HS-5 (cell line): ENCODE results near the gene ITPK1.

ENCODE experiments used
- DNase-seq: peaks from one replicate; pipeline ENCODE4 v3.0.0-alpha.2; 2012; ENCODE audit warnings: low read depth

The ITPK1 gene

GRCh38 chr14:93044556-93044955 lies 71.2 kb downstream of the ITPK1 start:
- no peak for DNase-seq

DNA sequence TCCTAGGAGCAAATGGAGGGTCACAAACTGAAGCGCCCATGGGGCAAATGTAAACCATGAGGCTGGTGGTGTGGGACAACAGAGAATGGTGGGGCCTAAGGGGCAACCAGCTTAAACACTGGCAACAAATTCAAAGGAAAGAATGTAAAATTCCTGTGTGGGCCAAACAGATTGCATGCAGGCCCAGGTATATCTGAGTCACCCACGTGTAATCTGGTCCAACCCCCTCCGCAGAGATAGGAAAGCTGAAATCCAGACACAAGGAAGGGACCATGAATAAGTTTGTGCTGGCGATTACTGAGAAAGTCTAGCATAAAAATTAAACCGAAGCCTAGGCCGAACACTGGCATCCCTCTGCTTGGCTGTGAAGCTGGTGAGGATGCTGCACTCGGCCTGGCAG lies 71.6 kb downstream of the ITPK1 start:
- DNase-seq: no peak

DNA sequence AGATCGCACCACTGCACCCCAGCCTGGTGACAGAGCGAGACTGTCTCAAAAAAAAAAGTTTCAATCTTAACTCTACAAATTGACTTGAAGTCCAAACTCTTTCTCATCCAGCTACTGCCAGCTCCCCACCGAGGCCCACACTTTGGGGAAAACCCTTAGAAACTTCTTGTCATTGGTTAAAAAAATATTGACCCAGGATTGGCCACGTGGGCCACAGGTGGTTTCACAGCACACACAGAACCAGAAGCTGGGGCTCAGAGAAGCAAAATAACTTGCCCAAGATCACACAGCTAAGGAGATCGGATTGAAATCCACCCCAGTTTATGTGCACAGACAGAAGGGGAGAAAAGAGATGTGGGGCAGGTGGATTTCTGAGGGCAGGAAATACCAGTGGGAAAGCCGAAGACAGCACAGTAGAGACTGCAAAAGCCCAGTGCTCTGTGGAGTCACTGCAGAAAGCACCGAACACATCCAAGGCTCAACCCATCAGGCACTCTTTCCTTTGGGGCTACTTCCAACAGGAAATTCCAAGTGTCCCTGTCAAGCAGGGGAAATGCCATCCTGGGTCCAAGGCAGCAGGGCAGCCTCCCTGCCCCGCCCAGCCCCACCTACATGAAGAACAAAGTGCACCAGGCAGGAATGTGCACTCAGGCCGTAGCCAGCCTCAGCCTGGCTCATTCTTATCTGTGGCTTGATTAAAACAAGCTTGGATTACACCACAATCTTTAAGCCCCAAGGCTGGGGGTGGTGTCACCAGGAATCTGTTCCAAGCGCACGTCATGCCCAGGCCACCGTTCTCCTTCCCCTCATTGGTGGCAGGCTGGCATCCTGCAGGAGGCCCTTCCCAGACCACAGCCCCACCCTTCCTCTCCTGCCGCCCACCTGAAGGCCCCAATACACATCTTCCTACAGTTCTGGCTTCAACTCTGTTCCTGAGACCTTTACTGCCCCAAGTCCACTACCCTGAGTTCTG lies 72.5 kb downstream of the ITPK1 start:
- peak; percentile 91 for DNase-seq

GRCh38 chr14:93041830-93042229 lies 73.9 kb downstream of the ITPK1 start:
- DNase-seq: no peak

GRCh38 chr14:93040982-93041381 lies 74.7 kb downstream of the ITPK1 start:
- no peak for DNase-seq

GRCh38 chr14:93040443-93040842 lies 75.3 kb downstream of the ITPK1 start:
- DNase-seq: no peak

- no peak for DNase-seq
Observed at GRCh38 chr14:93039649-93040315, 75.9 kb downstream of the ITPK1 start.

- no peak for DNase-seq
Observed at GRCh38 chr14:93037351-93037750, 78.4 kb downstream of the ITPK1 start.

- DNase-seq: no peak
Observed at GRCh38 chr14:93036652-93037345, 78.9 kb downstream of the ITPK1 start.

DNA sequence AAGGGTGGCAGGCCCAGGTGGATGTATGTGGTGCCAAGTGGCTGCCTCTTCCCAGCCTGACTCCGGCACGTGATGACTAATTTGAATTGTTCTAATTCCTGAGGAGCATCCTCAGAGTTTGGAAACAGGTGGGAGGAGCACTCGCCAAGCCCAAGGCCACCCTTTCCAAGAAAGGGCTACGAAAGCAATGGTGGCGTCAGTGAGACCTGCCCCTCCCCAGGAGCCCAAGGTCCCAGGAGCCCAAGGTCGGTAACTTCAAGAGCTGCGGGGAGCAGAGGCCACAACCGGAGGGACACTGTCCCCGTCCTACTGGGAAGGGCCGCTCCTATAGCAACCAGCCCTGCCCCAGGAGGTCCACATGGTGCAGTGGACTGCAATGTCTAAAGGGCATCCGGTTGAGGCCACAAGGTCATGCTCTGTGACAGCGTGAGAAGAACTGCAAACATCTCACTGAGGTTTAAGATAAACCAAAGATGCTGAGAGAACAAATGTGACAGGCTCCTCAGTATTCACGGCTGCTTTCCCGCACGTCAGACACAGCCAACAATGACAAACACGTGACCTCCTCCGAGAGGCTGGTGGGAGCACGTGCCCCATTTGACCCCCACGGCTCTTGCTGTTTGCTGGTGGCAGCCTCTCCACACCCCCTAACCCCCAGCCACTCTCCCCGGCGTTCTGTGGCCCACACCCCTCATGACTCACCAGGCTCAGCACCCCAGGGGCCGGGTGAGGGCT lies 79.6 kb downstream of the ITPK1 start:
- DNase-seq: peak; percentile 42

- DNase-seq: no peak
Observed at GRCh38 chr14:93035585-93035916, 80.2 kb downstream of the ITPK1 start.

DNA sequence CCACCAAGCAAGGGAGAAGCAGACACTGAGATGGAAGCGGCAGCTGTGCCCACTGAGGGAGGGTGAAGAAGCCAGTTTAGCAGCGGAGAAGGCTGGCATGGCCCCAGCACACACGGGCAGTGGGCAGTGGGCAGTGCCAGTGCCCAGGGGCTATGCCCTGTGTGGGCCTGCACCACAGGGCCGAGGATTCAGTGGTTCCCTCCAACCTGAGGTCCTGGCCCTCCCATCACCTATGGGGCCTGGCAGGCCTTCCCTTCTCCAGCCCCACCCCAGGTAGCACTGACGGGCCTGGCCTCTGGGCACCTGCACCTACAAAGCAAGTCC lies 81.1 kb downstream of the ITPK1 start:
- no peak for DNase-seq

DNA sequence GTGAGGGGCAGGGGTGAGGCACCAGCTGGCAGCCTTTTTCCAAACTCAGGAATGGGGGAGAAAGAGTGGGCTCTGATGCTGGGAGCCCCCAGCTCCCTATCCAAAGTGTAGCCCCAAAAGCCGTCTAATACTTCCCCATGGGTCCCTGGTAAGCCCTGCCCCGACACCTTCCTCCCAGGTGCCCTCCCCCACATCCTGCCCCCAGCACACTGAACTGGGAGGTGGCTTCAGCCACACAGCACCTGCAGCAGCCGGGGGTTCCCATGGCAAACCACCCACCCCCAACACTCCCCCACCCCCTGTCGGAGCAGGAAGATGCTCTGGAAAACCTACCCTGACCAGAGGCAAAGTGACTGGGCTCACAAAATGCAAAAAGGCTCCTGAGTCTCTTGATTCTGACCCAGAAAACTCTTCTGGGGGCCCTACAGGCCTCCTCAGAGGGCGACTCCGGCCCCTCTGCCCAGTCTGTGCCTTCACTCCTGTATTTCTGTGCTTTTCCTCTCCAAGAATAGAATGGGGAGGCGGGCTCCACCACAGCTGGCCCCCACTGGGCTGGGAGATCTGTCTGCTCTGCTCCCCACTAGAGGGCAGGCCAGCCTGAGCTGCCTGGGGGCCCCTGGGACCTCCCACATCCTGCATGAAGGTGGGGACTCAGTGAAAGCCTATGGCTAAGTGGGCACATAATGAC lies 81.6 kb downstream of the ITPK1 start:
- no peak for DNase-seq

DNA sequence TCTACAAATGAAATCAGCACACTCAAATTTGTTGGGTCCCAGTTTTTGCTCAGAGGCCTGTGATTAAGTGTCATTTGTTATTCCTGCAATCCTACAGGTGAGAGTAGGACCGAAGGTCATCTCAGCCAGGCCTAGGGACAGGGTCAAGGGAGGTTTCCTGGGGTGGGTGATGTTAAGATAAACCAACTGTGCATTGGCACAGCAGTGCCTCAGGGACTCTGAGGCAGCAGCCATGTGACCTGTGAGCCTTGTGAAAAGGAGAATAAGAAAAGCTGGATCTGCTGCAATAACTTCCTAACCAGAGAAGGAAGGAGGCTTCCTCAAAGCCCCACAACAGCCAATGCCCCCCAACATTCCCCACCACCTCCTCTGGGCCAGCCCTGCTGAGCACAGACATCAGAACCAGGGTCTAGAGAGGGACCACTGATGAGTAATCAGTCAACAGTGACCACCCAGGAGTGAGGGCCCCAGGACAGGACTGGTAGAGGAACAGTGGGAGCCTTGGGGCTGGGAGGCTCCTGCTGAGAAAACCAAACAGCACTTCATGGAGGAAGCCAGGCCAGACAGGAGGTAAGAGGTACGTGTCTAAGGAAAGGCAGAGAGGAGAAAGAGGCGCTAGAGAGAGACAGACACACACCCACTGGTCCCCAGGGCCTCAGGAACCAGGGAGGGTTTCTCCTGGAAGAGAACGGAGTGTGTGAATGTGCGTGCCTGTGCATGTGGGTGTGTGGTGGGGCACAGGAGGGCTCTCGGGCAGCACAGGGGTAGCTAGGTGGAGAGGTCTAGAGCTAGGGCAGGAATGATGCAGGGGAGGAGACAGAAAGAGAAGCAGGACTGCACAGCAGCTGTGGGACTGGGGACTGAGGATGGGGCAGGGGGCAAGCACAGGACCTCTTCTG lies 82.4 kb downstream of the ITPK1 start:
- no peak for DNase-seq

- no peak for DNase-seq
Observed at GRCh38 chr14:93032421-93032936, 83.2 kb downstream of the ITPK1 start.

DNA sequence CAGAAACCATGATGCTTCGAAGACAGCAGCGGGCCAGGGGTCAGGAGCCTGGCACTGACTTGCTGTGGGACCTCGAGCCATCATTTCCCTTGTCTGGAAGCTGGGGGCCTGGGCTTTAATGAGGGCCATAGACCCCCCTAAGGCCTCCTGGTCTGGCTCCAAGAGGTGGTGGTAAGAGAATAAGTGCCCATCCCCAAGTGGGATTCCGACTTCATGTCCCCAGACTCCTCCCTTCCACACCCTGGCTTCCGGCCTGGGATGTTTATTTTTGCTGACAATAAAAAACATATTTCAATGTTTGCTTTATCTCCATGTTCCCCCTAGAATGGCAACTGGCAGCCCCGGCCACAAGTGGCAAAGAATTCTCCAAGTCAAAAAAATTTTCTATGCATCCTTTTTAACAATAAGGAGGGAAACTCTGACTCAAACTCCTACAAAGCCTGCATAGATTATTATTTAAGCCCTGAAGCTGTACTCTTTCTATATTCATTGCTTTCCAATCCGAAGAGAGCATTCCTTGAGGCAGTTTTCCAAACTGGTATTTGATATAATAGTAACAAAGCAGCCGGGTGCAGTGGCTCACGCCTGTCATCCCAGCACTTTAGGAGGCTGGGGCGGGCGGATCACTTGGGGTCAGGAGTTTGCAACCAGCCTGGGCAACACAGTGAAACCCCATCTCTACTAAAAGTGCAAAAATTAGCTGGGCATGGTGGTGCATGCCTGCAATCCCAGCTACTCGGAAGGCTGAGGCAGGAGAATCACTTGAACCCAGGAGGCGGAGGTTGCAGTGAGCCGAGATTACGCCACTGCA lies 84.0 kb downstream of the ITPK1 start:
- no peak for DNase-seq

DNA sequence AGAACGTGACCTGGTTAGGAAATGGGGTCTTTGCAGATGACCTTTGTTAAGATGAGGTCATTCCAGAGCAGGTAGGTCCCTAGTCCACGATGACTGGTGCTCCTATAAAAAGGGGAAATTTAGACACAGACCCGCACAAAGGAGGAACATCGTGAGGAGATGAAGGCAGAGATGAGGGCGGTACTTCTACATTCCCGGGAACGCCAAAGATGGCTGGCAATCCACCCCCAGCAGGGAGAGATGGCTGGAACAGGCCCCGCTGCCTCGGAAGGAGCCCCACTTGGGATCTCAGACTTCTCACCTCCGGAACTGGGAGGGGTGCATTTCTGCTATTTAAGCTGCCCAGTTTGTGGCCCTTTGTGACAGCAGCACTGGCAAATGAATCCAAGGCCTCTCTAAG lies 85.0 kb downstream of the ITPK1 start:
- no peak for DNase-seq

GRCh38 chr14:93029911-93030508 lies 85.7 kb downstream of the ITPK1 start:
- no peak for DNase-seq

DNA sequence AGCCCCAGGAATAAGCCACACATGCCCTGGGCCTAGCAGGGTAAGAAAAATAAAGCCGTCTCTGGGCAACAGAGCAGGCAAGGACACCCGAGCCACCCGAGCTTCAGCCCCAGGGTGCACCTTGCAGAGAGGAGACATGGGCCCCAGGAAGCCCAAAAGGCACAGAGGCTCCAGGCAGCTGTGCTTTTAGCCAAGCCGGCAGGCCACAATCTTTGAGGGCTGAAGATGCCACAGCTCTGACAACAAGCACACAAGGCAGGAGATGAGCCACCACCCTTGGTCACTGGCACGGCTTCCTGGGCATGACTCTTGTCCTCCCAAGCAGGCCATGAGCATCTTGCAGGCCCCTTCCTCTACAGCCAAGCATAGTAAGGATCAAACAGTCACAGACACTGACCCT lies 86.3 kb downstream of the ITPK1 start:
- no peak for DNase-seq
